SKM-1 (cell line): ENCODE measurements around the gene SLC30A3.
A peak's percentile ranks its signal among the peaks of the same experiment; 100 is the strongest.
"Not testable (repeated sequence)": the region's sequence is repeated elsewhere in the genome, so short reads cannot be mapped to it uniquely, and the experiment has no call there.

Experiments used
- DNase-seq: peaks from one replicate; lab custom pipeline; 2025; ENCODE audit not compliant: unreplicated experiment; lab: John Stamatoyannopoulos, UW

SLC30A3 gene

DNA sequence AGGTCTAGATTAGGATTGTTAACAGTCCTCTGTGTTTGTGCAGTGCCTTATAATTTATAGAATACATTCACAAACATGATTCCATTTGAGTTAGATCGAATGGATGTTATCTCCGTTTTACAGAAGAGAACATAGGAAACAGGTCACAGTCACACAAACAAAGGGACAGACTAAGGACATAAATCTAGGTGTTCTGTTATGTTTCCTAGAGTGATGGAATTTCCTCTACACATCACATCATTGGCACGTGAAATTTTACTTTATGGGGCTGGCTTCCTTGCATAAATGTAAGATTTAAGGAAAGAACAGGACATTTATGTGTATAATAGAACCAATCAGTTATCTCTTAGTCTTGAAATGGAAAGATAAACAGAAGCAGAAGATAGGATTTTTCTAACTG is 25.8 kb upstream of the SLC30A3 start:
- no peak for DNase-seq

DNA sequence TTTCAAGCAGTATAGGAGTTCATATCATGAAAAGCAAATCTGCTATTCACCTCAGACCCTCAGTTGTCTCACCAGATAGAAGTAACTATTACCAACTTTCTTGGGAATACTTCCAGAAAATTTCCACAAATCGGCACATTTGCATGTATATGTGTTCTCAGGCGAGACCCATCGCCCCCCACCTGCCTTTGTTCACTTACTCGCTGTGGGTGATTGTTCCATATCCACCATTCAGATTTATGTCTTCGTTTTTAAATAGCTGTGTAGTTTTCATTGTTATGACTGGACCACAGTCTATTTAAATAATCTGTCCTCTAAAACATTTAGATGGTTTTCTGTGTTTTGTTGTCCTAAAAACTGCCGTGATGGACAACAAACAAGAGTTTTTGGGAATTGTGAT is 22.6 kb upstream of the SLC30A3 start:
- DNase-seq: no peak

DNA sequence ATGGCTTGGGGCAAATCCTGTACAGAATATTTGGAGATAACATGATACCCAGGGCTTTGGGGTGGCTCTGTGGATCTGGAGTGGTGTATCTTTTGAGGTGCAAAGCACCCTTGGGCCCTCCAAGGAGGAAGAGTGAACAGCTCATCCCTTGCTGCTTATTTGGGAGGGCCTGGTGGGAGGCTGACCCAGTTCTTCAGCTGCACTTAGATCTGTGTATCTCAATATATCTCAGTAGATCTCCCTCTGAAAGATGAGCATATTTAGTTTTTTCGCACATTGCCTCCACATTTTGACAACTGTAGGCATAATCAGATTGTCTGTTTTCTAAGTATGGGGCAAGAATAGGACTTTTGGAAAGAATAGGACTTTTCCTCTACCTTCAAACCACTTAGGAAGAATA is 22.1 kb upstream of the SLC30A3 start:
- no peak for DNase-seq

DNA sequence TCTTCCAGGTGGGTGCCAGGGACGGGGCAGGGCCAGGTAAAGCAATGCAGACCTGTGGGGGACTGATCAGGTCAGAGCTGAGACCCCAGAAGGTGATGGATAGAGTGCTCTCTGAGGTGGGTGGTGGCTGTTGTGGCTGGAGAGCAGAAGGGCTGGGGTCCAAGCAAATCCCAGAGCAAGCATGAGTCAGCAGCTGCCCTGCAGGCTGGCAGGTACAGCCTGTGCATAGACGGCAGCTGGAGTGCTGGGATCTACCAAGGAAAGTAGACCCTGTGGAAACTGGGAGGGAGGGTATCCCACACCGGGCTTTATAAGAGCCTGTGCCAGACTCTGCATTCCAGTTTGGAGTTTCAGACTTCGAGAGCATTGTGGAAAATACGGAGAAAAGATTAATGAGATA is 20.0 kb upstream of the SLC30A3 start:
- DNase-seq: no peak

DNA sequence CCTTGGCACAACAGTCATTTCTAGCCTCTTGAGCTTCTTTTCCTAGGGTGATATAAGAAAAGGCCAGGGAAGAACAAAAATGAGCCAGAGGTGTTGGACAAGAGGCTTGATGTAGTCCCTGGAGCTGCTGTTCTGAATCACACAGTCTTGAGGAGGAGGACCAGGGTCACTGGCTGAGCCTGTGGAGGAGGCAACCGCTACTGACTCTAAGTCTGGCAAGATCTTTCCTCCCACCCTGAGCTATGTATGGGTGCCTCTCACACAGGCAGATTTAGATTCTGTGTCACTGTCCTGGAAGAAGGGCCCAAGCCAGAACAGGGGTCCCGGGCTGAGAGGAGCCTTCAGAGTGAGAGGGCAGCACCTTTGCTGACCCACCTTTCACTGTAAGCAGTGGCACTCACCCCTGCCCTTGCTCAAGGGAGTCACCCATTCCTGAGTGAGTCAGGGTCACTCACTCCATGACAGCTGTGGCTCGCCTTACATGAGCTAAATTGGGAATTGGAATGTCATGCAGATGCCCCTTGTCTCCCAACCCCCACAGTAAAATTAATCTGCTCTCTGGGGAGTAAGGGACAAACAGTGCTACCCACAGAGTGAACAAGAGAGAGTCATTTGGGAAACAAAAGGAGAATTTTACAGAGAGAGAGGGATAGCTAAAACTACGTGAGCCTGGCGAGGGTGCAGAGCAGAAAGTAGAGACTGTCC is 19.2 kb upstream of the SLC30A3 start, which contains the start of gene TRIM54:
TSS of gene TRIM54 (plus strand) at position 575 of the 705 bp plus-strand sequence. CDS start 303 bp downstream, outside the sequence.
- no peak for DNase-seq

DNA sequence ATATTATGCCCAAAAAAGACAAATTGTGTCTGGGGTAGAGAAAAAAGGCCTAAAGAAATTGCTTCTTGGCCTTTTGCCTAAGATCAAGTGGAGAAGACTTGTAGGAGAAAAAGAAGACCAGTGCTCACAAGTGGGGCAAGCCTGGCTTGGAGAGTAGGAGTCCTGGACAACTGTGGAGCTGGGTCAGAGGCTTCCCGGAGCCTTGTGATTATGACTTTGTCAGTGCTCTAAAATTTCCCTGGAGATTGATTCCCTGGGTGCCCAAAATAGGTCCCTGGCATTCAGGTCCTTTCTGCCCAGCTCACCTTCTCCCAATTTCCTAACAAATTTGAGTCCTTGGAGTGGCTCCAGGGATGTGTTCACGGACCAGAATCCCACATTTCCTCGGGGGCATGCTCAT is 18.6 kb upstream of the SLC30A3 start:
- no peak for DNase-seq

DNA sequence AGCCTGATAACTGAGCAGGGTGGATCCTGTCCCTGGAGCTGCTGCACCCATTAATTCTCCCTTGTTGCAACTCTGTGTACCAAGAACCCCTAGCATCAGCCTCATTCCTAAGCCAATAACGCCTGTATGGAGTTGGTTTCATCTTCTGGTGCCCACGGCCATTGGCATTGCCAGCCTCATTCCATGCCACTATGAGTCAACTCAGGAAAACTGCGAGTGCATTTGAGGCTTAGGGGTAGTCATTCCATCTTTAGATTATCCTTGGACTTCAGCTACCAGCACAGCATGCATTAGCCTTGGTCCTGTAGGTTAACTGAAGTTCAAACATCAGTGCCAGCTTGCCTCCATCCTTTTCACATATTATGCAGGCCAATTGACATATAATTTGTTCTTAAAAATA is 18.0 kb upstream of the SLC30A3 start:
- no peak for DNase-seq

DNA sequence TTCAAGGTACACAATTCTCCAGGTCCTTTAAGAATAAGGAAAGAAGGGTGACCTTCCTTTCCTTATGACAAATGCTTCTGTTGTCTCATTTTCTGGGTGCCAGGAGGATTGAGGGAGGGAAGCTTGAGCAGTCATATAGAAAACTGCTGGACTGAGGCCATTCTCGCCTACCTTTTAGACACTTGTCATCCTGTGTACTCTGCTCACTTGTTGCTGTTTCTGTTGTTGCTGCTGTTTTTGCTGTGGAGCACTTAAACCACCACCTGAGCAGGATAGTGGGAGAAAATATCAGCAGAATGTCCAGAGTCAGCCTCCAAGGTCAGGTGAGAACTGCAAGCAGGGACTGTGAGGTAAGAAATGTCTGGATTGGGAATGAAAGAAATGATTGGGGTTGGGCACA is 15.2 kb upstream of the SLC30A3 start:
- no peak for DNase-seq

DNA sequence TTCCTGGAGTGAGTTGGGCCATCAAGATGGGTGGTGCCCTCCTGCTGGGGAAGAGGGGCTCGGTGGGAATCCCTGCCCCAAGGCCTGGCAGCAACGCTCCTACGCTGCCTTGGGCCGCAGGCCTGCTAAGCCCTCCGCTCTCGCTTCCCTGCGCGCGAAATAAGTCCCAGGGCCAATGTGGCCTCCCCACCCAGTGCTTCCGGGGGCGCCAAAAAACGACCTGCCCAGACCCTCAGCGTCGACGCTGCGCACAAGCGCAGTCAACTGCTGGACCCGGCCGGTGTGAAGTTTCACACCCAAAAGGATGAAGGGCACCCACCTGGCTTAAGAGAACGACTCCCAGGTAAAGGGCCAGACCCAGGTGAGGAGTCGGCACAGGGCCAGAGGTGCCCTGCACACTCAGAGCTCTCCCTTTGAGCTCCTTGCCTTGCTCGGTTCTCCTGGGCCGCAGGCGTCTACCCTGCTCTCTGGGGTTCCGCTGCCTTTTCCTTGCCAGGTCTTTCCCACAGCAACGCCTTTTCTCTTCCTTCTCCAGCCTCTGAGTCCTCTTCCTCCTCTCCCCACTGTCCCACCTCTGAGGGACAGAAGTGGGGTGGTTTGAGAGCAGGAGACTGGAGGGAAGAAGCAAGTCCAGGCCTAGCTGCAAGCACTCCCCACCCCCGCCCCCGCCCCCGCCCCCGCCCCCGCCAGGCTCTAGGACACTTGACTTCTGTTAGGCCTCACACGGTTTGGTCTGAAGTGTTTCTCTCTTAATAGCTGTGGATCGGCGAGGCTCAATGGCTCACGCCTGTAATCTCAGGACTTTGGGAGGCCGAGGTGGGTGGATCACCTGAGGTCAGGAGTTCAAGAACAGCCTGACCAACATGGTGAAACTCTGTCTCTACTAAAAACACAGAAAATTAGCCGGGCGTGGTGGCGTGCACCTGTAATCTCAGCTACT is 12.6 kb upstream of the SLC30A3 start, which contains the start of gene DNAJC5G:
TSS of gene DNAJC5G (plus strand) at position 223 of the 940 bp plus-strand sequence. CDS start 1,296 bp downstream, outside the sequence.
- no peak for DNase-seq

DNA sequence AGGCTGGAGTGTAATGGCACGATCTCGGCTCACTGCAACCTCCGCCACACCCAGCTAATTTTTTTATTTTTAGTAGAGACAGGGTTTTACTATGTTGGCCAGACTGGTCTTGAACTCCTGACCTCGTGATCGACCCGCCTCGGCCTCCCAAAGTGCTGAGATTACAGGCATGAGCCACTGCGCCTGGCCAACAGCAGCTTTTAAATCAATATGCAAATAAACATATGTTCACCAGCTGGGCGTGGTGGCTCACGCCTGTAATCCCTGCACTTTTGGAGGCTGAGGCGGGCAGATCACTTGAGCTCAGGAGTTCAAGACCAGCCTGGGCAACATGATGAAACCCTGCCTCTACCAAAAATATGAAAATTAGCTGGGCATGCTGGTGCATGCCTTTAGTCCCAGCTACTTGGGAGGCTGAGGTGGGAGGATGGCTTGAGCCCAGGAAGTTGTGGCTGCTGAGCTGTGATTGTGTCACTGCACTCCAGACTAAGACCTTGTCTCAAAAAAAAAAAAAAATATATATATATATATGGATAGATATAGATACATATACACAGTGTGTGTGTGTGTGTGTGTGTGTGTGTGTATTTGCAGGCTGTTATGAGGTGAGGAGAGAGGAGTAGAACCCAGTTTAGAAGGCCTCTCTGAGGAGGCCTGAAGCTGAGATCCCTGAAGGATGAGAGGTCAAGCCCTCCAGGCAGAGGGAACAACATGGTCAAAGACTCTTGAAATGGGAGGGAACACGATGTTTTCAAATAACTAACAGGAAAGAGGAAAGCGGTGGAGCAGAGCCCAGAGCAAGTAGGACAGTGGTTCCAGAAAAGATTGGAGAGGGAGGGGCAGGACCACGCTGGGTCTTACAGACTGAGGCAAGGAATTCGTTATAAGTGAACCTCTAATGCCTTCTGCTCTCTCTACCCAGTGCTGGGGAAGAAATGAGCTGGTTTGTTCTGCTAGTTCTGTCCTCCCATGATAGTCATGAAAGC is 10.0 kb upstream of the SLC30A3 start:
- DNase-seq: not testable (repeated sequence)

DNA sequence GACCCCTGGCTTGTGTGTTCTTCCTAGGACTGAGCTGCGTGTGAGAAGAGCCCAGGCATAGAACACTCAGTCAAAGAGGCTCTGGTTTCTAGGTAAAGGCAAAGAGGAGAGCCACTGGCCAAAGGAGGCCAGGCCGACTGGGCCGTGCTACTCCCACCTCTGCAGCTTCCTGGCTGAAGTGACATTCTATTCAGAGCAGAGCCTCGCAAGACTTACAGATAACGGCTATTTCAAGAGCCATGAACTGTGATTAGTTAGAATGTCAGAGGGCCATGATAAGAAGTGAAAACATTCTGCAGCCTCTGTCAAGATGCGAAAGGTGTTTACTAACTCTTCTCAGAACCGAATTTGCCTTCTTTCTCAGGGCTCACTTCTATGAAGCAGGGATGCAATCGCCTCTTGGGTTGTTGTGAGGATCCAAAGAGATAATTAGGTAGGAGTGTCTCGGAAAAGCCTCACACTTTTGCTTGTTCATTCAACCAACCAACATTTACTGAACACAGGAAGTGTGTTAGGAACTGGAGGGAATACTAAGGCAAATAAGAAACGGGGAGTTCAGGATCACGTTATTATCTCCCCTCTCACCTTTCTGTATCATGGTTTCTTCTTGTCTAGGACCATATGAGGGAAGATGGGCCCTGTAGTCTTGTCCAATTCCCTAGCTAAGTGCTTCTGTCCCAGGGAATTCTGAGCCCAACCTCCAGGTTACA is 8.9 kb upstream of the SLC30A3 start:
- no peak for DNase-seq

DNA sequence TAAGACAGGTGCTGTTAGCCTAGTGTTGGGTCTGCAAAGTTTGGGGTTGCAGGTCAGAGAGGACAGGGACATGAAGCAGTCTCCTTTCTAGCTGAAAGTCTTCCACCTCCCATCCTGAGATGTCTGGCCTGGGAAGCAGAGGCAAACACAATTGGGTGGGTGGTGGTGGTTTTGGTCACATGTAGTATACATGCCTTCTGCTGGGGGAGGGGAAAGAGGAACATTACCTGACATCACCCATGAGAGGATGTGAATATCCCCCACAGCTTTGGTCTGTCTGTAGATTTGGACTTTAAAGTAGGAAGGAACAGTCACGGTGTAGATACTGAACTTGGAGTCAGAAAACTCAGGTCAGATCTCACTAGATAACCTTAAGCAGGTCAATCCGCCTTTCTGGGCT is 7.8 kb upstream of the SLC30A3 start:
- no peak for DNase-seq

DNA sequence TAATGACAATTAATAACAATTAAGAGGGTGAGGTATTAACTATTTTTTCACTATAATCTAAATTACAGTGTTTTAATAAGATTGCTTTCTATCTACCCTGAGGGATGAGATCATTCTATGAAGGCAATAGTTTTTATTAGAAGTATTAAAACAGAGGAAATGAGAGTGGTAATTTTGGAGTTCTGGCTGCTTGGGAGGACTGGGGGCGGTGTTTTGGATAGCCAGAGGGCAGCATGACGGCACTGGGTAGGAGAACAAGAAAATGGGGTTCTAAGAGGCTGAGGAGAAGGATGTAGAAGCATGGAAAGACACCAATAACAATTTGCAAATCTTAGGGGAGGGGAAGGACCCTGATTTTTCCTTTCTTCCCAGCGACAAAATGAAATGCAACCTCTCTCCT is 7.3 kb upstream of the SLC30A3 start:
- no peak for DNase-seq

DNA sequence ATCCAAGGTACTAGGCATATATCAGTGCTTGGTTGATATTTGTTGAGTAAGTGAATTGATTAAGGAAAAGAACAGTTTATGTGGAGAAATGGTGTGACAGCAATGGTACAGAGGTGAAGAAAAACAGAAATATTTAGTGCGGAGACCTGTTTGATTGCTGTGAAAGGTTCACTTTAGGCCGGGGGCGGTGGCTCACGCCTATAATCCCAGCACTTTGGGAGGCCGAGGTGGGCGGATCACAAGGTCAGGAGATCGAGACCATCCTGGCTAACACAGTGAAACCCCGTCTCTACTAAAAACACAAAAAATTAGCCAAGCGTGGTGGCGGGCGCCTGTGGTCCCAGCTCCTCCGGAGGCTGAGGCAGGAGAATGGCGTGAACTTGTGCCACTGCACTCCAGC is 5.4 kb upstream of the SLC30A3 start:
- not testable (repeated sequence) for DNase-seq

DNA sequence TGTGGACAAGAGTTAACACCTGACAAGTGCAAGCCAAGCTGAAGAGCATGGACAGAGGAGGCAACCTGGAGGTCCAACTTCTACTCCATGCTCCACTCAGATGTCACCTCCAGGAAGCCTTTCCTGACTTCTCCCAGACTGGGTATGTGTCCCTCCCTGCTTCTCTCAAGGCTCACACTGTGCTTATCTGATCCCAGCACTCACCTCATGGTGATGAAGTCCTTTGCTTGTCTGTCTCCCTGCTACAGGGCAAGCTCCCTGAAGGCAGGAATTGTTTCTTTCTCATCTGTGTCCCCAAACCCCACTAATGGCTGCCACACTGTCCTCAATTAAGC is 2.7 kb upstream of the SLC30A3 start:
- DNase-seq: no peak

DNA sequence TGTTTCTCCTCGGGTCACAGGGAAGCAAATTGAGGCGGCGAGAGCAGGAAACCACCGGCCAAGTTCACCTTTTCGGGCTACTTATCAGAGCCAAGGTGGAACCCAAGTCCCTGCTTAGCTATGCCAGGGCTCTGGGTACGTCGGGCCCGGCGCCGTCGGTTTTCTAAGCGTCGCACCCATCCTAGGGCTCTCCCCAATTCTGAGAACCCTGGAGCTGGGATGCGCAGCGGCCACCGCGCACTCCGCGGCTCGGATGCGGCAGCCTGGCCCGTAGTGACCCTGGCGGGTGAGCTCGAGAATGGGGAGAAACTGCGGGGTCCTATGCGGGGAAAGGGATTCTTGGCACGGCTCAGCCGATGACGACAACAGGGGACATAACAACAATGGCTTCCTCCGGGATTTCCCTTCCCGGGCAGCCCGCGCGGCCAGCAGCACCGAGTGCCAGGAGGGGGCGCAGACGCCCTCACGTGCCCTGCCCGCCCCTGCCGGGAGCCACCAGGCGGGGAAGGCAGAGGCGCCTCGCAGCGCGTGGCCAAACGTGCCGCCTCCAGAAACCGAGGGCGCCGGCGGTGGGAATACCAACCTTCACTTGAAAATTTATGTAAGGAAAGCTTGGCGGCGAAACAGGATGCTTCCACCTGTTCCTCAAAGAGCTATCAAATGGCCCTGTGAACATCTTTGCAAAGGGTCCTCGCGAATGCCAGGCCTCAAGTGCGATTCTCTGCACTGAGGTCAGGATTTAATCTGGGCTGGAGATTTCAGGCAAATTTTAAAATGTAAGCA is 2.1 kb upstream of the SLC30A3 start:
- DNase-seq: peak; percentile 19

DNA sequence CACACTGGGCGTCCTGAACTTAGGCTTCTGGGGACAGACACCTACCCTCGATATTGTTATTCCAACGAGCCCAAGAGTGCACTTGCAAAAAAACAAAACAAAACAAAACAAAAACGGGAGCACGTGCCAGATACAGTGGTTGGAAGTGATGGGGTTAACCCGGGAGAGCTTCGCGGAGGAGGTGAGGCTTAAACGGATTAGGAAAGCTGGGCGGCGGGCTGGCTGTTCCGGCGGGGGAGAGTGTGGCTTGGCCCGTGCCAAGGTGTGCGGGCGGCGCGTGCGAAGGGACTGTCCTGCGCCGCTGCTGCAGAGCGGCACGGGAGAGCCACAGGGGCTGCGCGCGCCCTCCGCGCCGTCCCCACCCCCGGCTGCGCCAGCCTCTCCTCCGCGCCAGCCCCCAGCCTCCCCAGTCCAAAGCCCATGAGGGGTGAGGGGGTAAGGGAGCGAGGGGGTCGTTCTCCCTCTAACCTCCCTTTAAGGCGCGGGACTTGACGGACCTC is 1.5 kb upstream of the SLC30A3 start:
- no peak for DNase-seq

DNA sequence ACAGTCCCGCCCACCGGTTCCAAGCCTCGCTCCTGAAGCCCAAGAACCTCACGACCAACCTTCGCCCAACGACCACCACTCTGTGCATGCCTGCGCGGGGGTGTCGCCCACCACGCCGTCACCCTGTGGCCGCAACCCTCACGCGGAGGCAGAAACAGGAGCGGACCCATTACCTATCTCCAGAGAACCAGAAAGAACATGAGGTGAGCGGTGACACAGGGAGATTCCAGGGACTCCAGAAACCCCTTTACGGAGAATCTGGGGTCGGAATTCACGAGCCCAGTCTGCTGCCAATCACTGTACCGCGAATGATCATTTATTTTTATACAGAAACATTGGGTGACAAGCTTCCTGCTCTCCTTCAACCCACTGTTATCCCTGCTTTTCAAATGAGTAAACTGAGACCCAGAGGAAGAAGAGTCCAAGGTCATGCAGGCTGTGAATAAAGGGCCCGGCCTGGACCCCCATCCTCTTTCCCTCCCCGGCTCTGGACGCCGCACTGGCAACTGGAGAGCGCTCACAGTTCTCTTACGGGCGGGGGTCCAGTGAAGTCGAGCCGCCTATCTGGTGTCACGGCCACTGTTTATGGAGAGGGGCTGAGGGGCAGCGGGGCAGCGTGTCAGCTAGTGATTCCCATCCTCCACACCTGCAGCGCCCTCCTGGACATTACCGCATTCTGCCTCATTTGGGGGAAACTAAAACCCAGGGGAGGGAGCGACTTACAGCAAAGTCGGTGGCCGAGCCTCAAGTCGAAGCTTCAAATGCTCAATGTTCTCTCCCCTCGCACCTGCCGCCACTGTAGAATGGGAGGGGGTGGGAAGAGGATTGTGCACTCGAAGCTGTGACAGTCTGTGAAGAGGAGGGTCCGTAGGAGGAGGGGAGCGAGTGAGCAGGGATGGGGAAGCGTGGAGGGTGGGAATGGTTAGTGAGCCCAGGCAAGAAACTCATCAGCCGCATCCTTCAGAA is 723 bp upstream of the SLC30A3 start:
- no peak for DNase-seq
